AG09319 (cell line): ENCODE data around the gene SPON1.
"Not testable (repeated sequence)": the region's sequence is repeated elsewhere in the genome, so short reads cannot be mapped to it uniquely, and the experiment has no call there.

Experiments
- DNase-seq: peaks from one replicate; pipeline ENCODE4 v3.0.0-alpha.2; 2010; ENCODE audit warnings: low read depth; ENCODE audit errors: extremely low read depth
- CTCF ChIP-seq: IDR thresholded peaks from 2 replicates; pipeline ENCODE4 v1.5.1; 2011; ENCODE audit warnings: low read depth, mild to moderate bottlenecking, inconsistent platforms, low read length, moderate library complexity

Gene SPON1

GRCh38 chr11:13984616-13985450, 22.3 kb downstream of the SPON1 start:
- peak; percentile 66 for DNase-seq
- TF ChIP-seq CTCF = no peak

DNA sequence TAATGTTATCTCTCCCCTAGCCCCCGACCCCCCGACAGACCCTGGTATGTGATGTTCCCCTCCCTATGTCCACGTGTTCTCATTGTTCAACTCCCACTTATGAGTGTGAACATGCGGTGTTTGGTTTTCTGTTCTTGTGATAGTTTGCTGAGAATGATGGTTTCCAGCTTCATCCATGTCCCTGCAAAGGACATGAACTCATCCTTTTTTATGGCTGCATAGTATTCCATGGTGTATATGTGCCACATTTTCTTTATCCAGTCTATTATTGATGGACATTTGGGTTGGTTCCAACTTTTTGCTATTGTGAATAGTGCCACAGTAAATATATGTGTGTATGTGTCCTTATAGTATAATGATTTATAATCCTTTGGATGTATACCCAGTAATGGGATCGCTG, 24.2 kb downstream of the SPON1 start:
- not testable (repeated sequence) for DNase-seq

GRCh38 chr11:13992158-13992856, 29.8 kb downstream of the SPON1 start:
- not testable (repeated sequence) for DNase-seq

DNA sequence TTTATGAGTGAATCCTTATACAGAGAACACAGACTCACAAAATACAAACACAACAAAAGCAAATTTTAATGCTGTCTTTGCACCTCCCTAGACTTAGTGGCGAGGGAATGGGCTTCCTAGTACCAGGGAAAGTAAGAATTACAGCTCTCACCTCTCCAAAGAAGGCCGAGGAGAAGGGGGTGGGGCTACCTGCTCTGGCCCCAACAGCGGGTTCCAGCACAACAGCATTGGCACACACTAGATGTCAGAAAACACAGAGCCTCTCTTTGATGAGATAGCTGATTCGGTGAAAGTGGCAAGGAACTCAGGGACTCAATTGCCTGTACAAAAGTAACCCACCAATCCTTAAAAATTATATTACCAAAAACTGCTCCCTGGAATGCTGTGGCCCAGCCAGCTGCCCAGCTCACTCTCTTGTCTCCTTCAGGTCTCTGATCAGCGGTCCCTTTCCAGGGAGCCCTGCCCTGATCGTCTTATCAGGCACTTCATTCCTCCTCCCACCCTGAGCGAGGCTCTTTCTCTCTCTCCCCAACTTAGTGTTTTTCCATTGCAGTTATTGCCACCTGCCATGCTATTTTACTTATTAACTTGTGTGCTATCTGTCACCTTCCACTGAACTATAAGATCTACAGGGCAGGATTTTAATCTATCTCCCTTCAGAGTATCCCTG, 30.7 kb downstream of the SPON1 start:
- no peak for DNase-seq
- no peak for TF ChIP-seq CTCF

DNA sequence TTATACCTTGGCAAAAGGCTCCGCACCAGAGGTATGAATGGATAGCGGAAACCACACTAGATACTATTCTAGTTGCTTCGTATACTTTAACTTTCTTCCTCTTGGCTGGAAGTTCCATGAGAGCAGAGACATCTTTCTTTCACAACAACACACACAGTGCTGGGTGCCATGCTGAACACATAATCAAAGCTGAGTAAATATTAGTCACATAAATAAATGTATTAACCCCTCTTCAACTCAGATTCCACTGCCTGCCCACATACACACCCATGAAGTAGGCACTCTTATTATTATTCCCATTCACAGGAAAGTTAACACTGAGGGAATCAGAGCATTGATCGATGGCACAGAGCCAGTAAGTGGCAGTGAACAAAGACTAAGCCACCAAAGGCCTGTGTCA, 35.4 kb downstream of the SPON1 start:
- TF ChIP-seq CTCF = no peak

GRCh38 chr11:13999704-14000103, 37.2 kb downstream of the SPON1 start:
- TF ChIP-seq CTCF = no peak
- no peak for DNase-seq

More for the DNA sequence above, 35.4 kb downstream of the SPON1 start:
- no peak for DNase-seq

- TF ChIP-seq CTCF = no peak
- no peak for DNase-seq
These were observed 39.1 kb downstream of the SPON1 start for GRCh38 chr11:14001597-14001996.

DNA sequence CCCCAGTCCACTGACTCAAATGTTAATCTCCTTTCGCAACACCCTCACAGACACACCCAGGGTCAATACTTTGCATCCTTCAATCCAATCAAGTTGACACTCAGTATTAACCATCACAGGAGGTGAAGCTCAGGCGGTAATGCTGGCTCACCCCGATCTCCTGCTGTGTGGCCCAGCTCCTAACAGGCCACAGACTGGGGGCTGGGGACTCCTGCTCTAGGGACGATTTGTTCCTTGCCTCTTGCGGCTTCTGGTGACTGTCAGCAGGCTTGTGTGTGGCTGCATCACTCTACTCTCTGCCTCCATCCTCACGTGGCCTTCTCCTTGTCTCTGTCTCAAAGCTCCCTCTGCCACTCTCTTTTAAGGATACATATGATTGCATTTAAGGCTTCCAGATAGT, 45.0 kb downstream of the SPON1 start:
- no peak for DNase-seq
- no peak for TF ChIP-seq CTCF
